PC-9 (cell line): Measurements from ENCODE around the gene PFDN2. TPM values are rescaled to one million over a fixed set of nuclear protein-coding genes. Genes with fewer than 3 reads are reported as not detected.
A peak's percentile ranks its signal among the peaks of the same experiment; 100 is the strongest.

Source experiments
- BruUV-seq: library from RNA; stranded (reverse); fragments of 400-500 nt; replicated peaks from 2 replicates; lab custom pipeline; 2021; lab: Mats Ljungman, UMichigan
- CTCF ChIA-PET: fragments of 300-600 bp; sonication (Branson Sonifier 250); formaldehyde crosslinking; loops from one replicate; lab custom pipeline; 2022; ENCODE audit warnings: antibody characterized with exemption; lab: Charles Lee
- POLR2A ChIA-PET: fragments of 300-600 bp; sonication (Branson Sonifier 250); formaldehyde crosslinking; loops from one replicate; lab custom pipeline; 2022; ENCODE audit warnings: antibody characterized with exemption; ENCODE audit not compliant: unreplicated experiment; lab: Charles Lee
- DNase-seq, 2 experiments: peaks; one replicate each; pipeline versions ENCODE4 v3.0.0 to v3.0.0-alpha.2; 2015 to 2022; ENCODE audit warnings: mixed read lengths in 1 of 2
- H2AFZ ChIP-seq: fragments of 200-600 bp; sonication (generic); 2 replicates; pipeline ENCODE4 v1.8.1; 2017; ENCODE audit warnings: antibody characterized with exemption
- H3F3A ChIP-seq: fragments of 200-600 bp; sonication (generic); 2 replicates; pipeline ENCODE4 v1.8.1; 2017; ENCODE audit warnings: antibody characterized with exemption, mild to moderate bottlenecking, low read depth; ENCODE audit not compliant: insufficient read depth
- H3K27ac ChIP-seq: fragments of 200-600 bp; sonication (generic); 2 replicates; pipeline ENCODE4 v1.6.1; 2016; ENCODE audit warnings: mixed run types
- H3K27me3 ChIP-seq: fragments of 200-600 bp; sonication (generic); 2 replicates; pipeline ENCODE4 v1.6.1; 2016; ENCODE audit warnings: low read depth, mixed run types; ENCODE audit not compliant: insufficient read depth
- H3K36me3 ChIP-seq: fragments of 200-600 bp; sonication (generic); 2 replicates; pipeline ENCODE4 v1.6.1; 2016; ENCODE audit warnings: low read depth, mixed run types
- H3K4me1 ChIP-seq: fragments of 200-600 bp; sonication (generic); replicated peaks from 2 replicates; pipeline ENCODE4 v1.6.1; 2016; ENCODE audit warnings: mixed run types; ENCODE audit not compliant: insufficient read depth
- H3K4me2 ChIP-seq: fragments of 200-600 bp; sonication (generic); 2 replicates; pipeline ENCODE4 v1.6.1; 2017; ENCODE audit warnings: mixed run types
- H3K4me3 ChIP-seq: fragments of 200-600 bp; sonication (generic); 2 replicates; pipeline ENCODE4 v1.6.1; 2016; ENCODE audit warnings: mixed run types
- H3K79me2 ChIP-seq: fragments of 200-600 bp; sonication (generic); 2 replicates; pipeline ENCODE4 v1.6.1; 2017; ENCODE audit warnings: low read depth, mixed run types
- H3K9me2 ChIP-seq: fragments of 200-600 bp; sonication (generic); 2 replicates; pipeline ENCODE4 v1.8.1; 2017; ENCODE audit warnings: mild to moderate bottlenecking; ENCODE audit not compliant: insufficient read depth
- H3K9me3 ChIP-seq: fragments of 200-600 bp; sonication (generic); 2 replicates; pipeline ENCODE4 v1.8.1; 2016; ENCODE audit warnings: low read depth; ENCODE audit not compliant: insufficient read depth
- H4K20me1 ChIP-seq: fragments of 200-600 bp; sonication (generic); 2 replicates; pipeline ENCODE4 v1.8.1; 2017; ENCODE audit not compliant: insufficient read depth
- EZH2 ChIP-seq: fragments of 200-600 bp; sonication (generic); IDR thresholded peaks from 2 replicates; pipeline ENCODE4 v1.8.0; 2017; ENCODE audit warnings: antibody characterized with exemption, low read depth
- intact Hi-C: fragments of 100-400 bp; cut with micrococcal nuclease; formaldehyde crosslinking; loops from one replicate; pipeline ENCODE4 v1.10.0; 2022; ENCODE audit not compliant: unreplicated experiment
- total RNA-seq: library from RNA; stranded (reverse); gene quantifications from 2 replicates; pipeline ENCODE4 v1.2.3, GENCODE V29; 2021
- TF ChIP-seq, protein P1 (sequence below): fragments of 200-600 bp; sonication (generic); conservative IDR thresholded peaks from 2 replicates; pipeline ENCODE4 v1.6.1; 2017; ENCODE audit warnings: mixed run types, antibody characterized with exemption, mild to moderate bottlenecking, moderate library complexity

The PFDN2 gene
- total RNA-seq, 1 experiment from 2014 or later, result 74.4 TPM

DNA sequence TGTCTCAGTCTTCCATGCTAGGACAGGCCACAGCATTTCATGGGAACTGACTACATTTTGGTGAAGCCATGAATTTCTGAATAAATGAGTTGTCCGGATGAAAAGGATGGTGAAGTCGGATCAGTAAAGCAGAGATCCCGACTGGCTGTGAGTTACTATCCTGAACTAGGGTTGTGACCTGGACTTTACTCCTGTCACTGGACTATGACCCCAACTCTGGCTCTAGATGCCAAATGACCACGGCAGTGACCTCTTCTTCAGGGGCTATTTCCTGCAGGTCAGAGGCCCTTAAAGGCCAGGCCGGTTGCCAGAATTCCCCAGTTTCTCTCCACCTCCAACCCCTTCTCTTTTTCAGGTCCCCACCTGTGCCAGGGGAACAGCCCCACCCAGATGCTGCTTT is 26.7 kb downstream of the PFDN2 start:
- CTCF ChIA-PET, result no interaction called here
- peaks cover 73% of the 10 kb centered on the region for H3K4me1 ChIP-seq
- H2AFZ ChIP-seq, result no peak overlapping the region
- no peak overlapping the region for H3K4me2 ChIP-seq
- no peak overlapping the region for H3K4me3 ChIP-seq
- H3K79me2 ChIP-seq, result peaks cover 29% of the 10 kb centered on the region
- no peaks in the 10 kb centered on the region for H3K36me3 ChIP-seq
- no peak for DNase-seq
- intact Hi-C loops, result no loop called here
- TF ChIP-seq EZH2, result no peak
- TF ChIP-seq, protein P1, sequence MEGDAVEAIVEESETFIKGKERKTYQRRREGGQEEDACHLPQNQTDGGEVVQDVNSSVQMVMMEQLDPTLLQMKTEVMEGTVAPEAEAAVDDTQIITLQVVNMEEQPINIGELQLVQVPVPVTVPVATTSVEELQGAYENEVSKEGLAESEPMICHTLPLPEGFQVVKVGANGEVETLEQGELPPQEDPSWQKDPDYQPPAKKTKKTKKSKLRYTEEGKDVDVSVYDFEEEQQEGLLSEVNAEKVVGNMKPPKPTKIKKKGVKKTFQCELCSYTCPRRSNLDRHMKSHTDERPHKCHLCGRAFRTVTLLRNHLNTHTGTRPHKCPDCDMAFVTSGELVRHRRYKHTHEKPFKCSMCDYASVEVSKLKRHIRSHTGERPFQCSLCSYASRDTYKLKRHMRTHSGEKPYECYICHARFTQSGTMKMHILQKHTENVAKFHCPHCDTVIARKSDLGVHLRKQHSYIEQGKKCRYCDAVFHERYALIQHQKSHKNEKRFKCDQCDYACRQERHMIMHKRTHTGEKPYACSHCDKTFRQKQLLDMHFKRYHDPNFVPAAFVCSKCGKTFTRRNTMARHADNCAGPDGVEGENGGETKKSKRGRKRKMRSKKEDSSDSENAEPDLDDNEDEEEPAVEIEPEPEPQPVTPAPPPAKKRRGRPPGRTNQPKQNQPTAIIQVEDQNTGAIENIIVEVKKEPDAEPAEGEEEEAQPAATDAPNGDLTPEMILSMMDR, result no peak
- H3K27me3 ChIP-seq, result no peaks in the 10 kb centered on the region
- H3F3A ChIP-seq, result peaks cover 19% of the 10 kb centered on the region
- BruUV-seq, result no TSS peak
- POLR2A ChIA-PET, result no interaction called here
- H4K20me1 ChIP-seq, result no peaks in the 10 kb centered on the region
- H3K9me3 ChIP-seq, result no peaks in the 10 kb centered on the region
- no peak overlapping the region for H3K27ac ChIP-seq
- no peaks in the 10 kb centered on the region for H3K9me2 ChIP-seq

DNA sequence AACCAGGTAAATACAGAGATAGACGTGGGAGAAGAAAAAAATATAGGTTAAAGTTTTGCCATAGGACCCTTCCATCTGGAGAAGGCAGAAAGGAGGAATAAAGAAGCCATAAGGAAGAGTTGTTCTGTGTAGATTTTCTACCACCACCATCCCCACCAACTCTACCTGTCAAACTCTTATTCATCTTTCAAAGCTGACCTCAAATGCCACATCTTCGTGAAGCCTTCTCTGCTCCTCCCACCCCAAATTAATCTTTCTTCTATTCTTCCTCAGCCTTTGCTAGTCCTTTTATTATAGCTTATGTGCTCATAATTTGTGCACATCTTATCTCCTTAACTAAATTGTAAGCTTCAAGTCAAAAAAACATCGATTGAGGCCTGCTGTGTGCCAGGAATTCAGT is 27.2 kb downstream of the PFDN2 start:
- no peaks in the 10 kb centered on the region for H3K9me3 ChIP-seq
- H3K27me3 ChIP-seq, result no peaks in the 10 kb centered on the region
- no peak overlapping the region for H2AFZ ChIP-seq
- intact Hi-C loops, result no loop called here
- ChIA-PET CTCF (interaction anchor here (0.7 kb wide), 1 partner anchor 72 kb away, joined by 3 read pairs; no protein-coding TSS in a partner anchor), POLR2A (no interaction called here)
- H4K20me1 ChIP-seq, result no peaks in the 10 kb centered on the region
- peaks cover 34% of the 10 kb centered on the region for H3K79me2 ChIP-seq
- DNase-seq, result no peak
- H3K4me1 ChIP-seq, result peaks cover 78% of the 10 kb centered on the region
- TF ChIP-seq, protein P1, result no peak
- no peak for TF ChIP-seq EZH2
- H3K36me3 ChIP-seq, result no peaks in the 10 kb centered on the region
- no peaks in the 10 kb centered on the region for H3K9me2 ChIP-seq
- H3F3A ChIP-seq, result peaks cover 19% of the 10 kb centered on the region
- no TSS peak for BruUV-seq
- no peak overlapping the region for H3K27ac ChIP-seq
- H3K4me2 ChIP-seq, result no peak overlapping the region
- H3K4me3 ChIP-seq, result no peak overlapping the region

DNA sequence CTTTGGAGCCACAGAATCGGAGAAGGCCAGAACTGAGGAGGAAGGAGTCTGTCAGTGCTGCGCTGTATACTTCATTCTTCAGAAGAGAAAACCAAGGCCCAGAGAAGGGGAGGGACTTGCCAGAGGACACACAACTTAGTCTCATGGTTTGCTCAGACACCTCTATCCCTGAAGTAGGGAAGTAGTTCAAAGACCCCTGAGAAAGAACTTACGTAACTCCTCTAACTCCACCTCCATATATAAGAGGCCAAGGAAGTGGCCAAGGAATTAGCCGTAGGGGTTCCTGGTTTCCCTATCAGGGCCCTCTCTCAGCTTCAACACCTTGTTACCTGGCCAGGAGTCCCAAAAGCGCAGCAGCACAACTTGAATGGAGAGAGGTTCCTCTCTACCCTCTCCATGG is 27.9 kb downstream of the PFDN2 start:
- Histone ChIP-seq H3F3A (peaks cover 19% of the 10 kb centered on the region), H4K20me1 (no peaks in the 10 kb centered on the region), H3K4me3 (no peak overlapping the region; the same call in 1 of the 2 replicates), H3K9me2 (no peaks in the 10 kb centered on the region), H3K4me2 (peak overlapping the region; percentile 92), H3K9me3 (no peaks in the 10 kb centered on the region), H3K27me3 (no peaks in the 10 kb centered on the region), H3K27ac (peak overlapping the region; percentile 86; the same call in 1 of the 2 replicates), H3K79me2 (peaks cover 38% of the 10 kb centered on the region), H3K4me1 (peaks cover 84% of the 10 kb centered on the region), H2AFZ (peak overlapping the region; percentile 40; the same call in 1 of the 2 replicates), H3K36me3 (no peaks in the 10 kb centered on the region)
- DNase-seq, result no peak
- CTCF ChIA-PET, result interaction anchor here (0.7 to 0.8 kb wide), 2 partner anchors 69 to 71 kb away, joined by 3 to 6 read pairs; partner anchors contain the start of gene F11R
- intact Hi-C loops, result no loop called here
- no TSS peak for BruUV-seq
- no peak for TF ChIP-seq EZH2
- TF ChIP-seq, protein P1, result no peak
- POLR2A ChIA-PET, result no interaction called here
